Epithelial cell of proximal tubule (primary cell): ENCODE measurements around the gene UBE2L3. TPM values are rescaled to one million over a fixed set of nuclear protein-coding genes. Genes with fewer than 3 reads are reported as not detected.

Experiments used
- DNase-seq: peaks from one replicate; pipeline ENCODE4 v3.0.0-alpha.2; 2011; ENCODE audit warnings: low read depth
- H3K4me3 ChIP-seq: 2 replicates; pipeline ENCODE4 v1.5.1; 2011; ENCODE audit warnings: low read depth, mild to moderate bottlenecking, low read length
- CTCF ChIP-seq: conservative IDR thresholded peaks from 2 replicates; pipeline ENCODE4 v1.5.1; 2012; ENCODE audit warnings: low read depth, mild to moderate bottlenecking, low read length
- total RNA-seq: library from RNA; depleted of rRNA; stranded (reverse); fragments of >200 nt; gene quantifications from 2 replicates; pipeline ENCODE4 v1.2.3, GENCODE V29; 2015

The UBE2L3 gene
- total RNA-seq, 1 donor from 2014 or later, result 102 TPM

- H3K4me3 ChIP-seq, result peak overlapping the region; percentile 85
- no peak for TF ChIP-seq CTCF
- DNase-seq, result no peak
Measured at GRCh38 chr22:21651521-21652009, 84.1 kb downstream of the UBE2L3 start.

GRCh38 chr22:21652010-21652546 is 84.6 kb downstream of the UBE2L3 start:
- TF ChIP-seq CTCF, result no peak
- DNase-seq, result no peak
- peak overlapping the region; percentile 85 for H3K4me3 ChIP-seq

- TF ChIP-seq CTCF, result no peak
- peak overlapping the region; percentile 85 for H3K4me3 ChIP-seq
- DNase-seq, result no peak
Measured at GRCh38 chr22:21652547-21653545, 85.3 kb downstream of the UBE2L3 start.

GRCh38 chr22:21657020-21657359 is 89.5 kb downstream of the UBE2L3 start:
- peak overlapping the region; percentile 60 for H3K4me3 ChIP-seq
- DNase-seq, result no peak
- no peak for TF ChIP-seq CTCF

- no peak for TF ChIP-seq CTCF
- no peak for DNase-seq
- peak overlapping the region; percentile 60 for H3K4me3 ChIP-seq
Measured at GRCh38 chr22:21657360-21658032, 90.0 kb downstream of the UBE2L3 start.

GRCh38 chr22:21659864-21660525 is 92.5 kb downstream of the UBE2L3 start:
- no peak for DNase-seq
- no peak overlapping the region for H3K4me3 ChIP-seq
- TF ChIP-seq CTCF, result no peak
